Measurements from ENCODE around the gene ZCCHC2.

DNA sequence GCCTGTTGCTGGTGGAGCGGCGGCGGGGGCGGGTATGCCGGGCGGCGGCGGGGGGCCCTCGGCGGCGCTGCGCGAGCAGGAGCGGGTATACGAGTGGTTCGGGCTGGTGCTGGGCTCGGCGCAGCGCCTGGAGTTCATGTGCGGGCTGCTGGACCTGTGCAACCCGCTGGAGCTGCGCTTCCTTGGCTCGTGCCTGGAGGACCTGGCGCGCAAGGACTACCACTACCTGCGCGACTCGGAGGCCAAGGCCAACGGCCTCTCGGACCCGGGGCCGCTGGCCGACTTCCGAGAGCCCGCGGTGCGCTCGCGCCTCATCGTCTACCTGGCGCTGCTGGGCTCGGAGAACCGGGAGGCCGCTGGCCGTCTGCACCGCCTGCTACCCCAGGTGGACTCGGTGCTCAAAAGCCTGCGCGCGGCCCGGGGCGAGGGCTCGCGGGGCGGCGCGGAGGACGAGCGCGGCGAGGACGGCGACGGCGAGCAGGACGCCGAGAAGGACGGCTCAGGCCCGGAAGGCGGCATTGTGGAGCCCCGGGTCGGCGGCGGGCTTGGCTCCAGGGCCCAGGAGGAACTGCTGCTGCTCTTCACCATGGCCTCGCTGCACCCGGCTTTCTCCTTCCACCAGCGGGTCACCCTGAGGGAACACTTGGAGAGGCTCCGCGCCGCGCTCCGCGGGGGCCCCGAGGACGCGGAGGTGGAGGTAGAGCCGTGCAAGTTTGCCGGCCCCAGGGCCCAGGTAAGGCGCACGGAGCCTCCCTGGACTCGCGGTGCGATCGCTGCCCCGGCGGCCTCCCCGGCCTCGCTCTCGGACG is 1.0 kb downstream of the ZCCHC2 start:
- TF ChIP-seq, protein P1, sequence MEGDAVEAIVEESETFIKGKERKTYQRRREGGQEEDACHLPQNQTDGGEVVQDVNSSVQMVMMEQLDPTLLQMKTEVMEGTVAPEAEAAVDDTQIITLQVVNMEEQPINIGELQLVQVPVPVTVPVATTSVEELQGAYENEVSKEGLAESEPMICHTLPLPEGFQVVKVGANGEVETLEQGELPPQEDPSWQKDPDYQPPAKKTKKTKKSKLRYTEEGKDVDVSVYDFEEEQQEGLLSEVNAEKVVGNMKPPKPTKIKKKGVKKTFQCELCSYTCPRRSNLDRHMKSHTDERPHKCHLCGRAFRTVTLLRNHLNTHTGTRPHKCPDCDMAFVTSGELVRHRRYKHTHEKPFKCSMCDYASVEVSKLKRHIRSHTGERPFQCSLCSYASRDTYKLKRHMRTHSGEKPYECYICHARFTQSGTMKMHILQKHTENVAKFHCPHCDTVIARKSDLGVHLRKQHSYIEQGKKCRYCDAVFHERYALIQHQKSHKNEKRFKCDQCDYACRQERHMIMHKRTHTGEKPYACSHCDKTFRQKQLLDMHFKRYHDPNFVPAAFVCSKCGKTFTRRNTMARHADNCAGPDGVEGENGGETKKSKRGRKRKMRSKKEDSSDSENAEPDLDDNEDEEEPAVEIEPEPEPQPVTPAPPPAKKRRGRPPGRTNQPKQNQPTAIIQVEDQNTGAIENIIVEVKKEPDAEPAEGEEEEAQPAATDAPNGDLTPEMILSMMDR (IDR thresholded peaks at IDR 0.05): no peak
- no peak for TF ChIP-seq POLR2A (IDR thresholded peaks at IDR 0.05)
